Pancreas (tissue), 10 donors: Measurements from ENCODE around the gene ADCY2. TPM values are rescaled to one million over a fixed set of nuclear protein-coding genes. Genes with fewer than 3 reads are reported as not detected.

Source experiments
- ATAC-seq, 4 donors: fragments of 200-7000 bp; cut with Tn5 transposase; one replicate each; pipeline versions ENCODE4 v1.8.0 to v1.9.1; 2020; ENCODE audit warnings: mild to moderate bottlenecking in 4 of 4, moderate library complexity in 4 of 4
- DNase-seq, 6 donors: peaks; one replicate each; pipeline ENCODE4 v3.0.0-alpha.2; 2020
- FAIRE-seq: peaks from 2 replicates; lab custom pipeline; 2012; peaks lifted over from hg19 to GRCh38; lab: Jason Lieb, UNC
- H3K27ac ChIP-seq, 4 donors: fragments of 200-600 bp; sonication (generic); 1 replicate in 3 of 4; 2 replicates in 1 of 4; pipeline versions ENCODE4 v1.5.0 to v1.8.0; 2020
- H3K27me3 ChIP-seq, 4 donors: fragments of 200-600 bp; one replicate each; pipeline ENCODE4 v1.8.0; 2021
- H3K36me3 ChIP-seq, 3 donors: fragments of 200-600 bp; sonication (generic) in 1 of 3; one replicate each; pipeline versions ENCODE4 v1.5.0 to v1.8.0; 2020 to 2021
- H3K4me1 ChIP-seq, 3 donors: fragments of 200-600 bp; one replicate each; pipeline ENCODE4 v1.8.0; 2021
- H3K4me3 ChIP-seq, 4 donors: fragments of 200-600 bp; sonication (generic) in 2 of 4; one replicate each; pipeline versions ENCODE4 v1.5.0 to v1.8.0; 2020 to 2021
- H3K9me3 ChIP-seq, 4 donors: fragments of 200-600 bp; one replicate each; pipeline ENCODE4 v1.8.0; 2021
- WGBS, 2 donors: extraction: QIAGEN DNeasy Blood & Tissue Kit; methylation state at CpG; one replicate each; pipeline ENCODE4 v1.1.7; 2013; 5-methylcytosine and 5-hydroxymethylcytosine counted together
- intact Hi-C, 3 donors: fragments of 100-400 bp; cut with DNase I; formaldehyde crosslinking; loops; one replicate each; pipeline versions ENCODE4 v1.11.1 to v1.14.2; 2022
- polyA plus RNA-seq, 2 donors: library from polyadenylated mRNA; stranded (reverse); fragments of 200-250 nt; gene quantifications; one replicate each; pipeline ENCODE4 v1.2.3, GENCODE V29; 2013
- total RNA-seq, 6 donors: library from RNA; stranded (reverse); fragmentation: NEBNext Ultra II Directional in 4 of 6; extraction: Animal tissue kit (Norgen Biotek cat#: 25700) in 4 of 6; gene quantifications; one replicate each; pipeline versions ENCODE4 v1.2.1 to v1.2.4, GENCODE V29; 2021 to 2023
- TF ChIP-seq, protein P1 (sequence below), 4 donors: fragments of 200-600 bp; sonication (generic) in 3 of 4; IDR thresholded peaks; one replicate each; pipeline versions ENCODE4 v1.5.0 to v1.8.0; 2021; ENCODE audit warnings: antibody characterized with exemption in 4 of 4
- donor health status: healthy with polysubstance abuse.
- donor health status: DM: no; HTN: no; CAD: no; lungs with moderate emphysema.
- donor health status: DM: no; HTN: no; CAD: no.
- donor health status: control.
- donor health status: control.
- donor health status: Bipolar disorder and iron deficiency.
- donor health status: DM: yes; HTN: yes; CAD: no.
- donor health status: DM: no; HTN: no; CAD: no.
- donor health status: DM: no; HTN: no; CAD: no.
- donor health status: DM: yes; HTN: yes; CAD: no.

ADCY2 gene
- total and polyA plus RNA-seq, 8 donors = 0.19 to 2.2 (median 0.50) TPM

DNA sequence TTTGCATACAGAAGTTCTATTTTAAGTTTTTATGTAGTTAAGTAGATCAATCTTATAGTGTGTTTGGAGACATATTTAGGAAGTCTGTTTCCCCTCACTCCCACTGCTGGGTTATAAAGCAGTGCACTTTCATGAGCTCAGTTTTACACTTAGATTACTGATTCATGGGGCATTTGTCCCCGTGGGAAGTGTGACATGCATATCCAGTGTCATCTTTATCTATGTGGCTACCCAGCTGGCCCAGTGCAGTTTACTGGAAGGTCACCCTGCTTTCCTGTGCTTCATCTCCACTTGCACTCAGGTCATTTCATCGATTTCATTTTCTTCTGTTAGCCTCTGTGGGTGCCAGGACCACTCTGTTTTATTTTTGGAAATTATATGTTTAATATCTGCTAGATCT is 49.1 kb downstream of the ADCY2 start:
- FAIRE-seq (no peak), ATAC-seq (no peak), DNase-seq (no peak)
- intact Hi-C loops = no loop called here
- no peaks in the 10 kb centered on the region for H3K9me3 ChIP-seq
- TF ChIP-seq, protein P1, sequence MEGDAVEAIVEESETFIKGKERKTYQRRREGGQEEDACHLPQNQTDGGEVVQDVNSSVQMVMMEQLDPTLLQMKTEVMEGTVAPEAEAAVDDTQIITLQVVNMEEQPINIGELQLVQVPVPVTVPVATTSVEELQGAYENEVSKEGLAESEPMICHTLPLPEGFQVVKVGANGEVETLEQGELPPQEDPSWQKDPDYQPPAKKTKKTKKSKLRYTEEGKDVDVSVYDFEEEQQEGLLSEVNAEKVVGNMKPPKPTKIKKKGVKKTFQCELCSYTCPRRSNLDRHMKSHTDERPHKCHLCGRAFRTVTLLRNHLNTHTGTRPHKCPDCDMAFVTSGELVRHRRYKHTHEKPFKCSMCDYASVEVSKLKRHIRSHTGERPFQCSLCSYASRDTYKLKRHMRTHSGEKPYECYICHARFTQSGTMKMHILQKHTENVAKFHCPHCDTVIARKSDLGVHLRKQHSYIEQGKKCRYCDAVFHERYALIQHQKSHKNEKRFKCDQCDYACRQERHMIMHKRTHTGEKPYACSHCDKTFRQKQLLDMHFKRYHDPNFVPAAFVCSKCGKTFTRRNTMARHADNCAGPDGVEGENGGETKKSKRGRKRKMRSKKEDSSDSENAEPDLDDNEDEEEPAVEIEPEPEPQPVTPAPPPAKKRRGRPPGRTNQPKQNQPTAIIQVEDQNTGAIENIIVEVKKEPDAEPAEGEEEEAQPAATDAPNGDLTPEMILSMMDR (IDR thresholded peaks at IDR 0.05) = no peak
- H3K4me1 ChIP-seq = no peaks in the 10 kb centered on the region
- H3K27me3 ChIP-seq = no peaks in the 10 kb centered on the region
- no peak overlapping the region for H3K4me3 ChIP-seq
- WGBS, 2 donors = 29 to 32% methylated on average over 2 of the region's 2 CpGs
- no peaks in the 10 kb centered on the region for H3K36me3 ChIP-seq
- no peak overlapping the region for H3K27ac ChIP-seq

DNA sequence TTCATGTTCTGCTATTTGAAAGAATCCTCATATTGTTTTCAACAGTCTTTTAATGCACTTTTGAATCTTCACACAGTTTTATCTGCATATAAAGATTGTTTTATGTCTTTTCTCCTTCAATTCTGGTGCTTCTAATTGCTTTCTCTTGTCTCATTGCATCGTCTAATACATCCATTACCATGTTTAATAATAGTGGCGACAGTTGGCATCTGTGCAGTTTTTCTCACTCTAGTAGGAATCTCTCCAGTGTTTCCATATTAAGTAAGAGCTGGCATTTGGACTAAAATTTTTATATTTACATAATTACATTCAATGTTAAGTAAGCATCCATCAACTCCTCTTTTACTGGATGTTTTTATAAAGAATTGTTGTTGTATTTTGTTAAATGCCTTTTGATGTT is 49.9 kb downstream of the ADCY2 start:
- no peak for ATAC-seq

DNA sequence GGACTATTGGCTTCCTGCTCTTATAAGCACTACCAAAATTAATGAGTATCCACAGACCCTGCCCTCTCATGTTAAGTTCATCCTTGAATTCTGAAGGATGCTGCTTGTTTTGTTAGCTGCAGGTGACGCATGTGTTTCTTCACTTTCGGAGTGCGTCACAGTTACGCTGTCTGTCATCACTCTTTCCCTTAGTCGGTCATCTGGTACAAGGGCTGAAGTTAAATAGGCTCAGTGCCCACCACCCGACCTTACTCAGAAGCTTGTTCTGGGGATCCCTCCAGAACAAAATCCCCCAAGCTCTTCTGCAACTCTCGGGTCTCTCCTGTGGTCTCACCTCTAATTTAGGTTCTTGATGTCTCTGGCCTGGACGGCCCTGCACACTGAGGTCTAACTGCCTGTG is 51.0 kb downstream of the ADCY2 start:
- Histone ChIP-seq H3K4me1 (no peaks in the 10 kb centered on the region), H3K27ac (no peak overlapping the region), H3K27me3 (no peaks in the 10 kb centered on the region), H3K36me3 (no peaks in the 10 kb centered on the region), H3K4me3 (no peak overlapping the region), H3K9me3 (no peaks in the 10 kb centered on the region)
- intact Hi-C loops = no loop called here
- TF ChIP-seq, protein P1 (IDR thresholded peaks at IDR 0.05) = no peak
- no peak for DNase-seq
- WGBS, 2 donors = 80 to 89% methylated on average over 8 of the region's 8 CpGs
- ATAC-seq = no peak
- FAIRE-seq = no peak

More for the DNA sequence above, 49.9 kb downstream of the ADCY2 start:
- DNase-seq (no peak), FAIRE-seq (no peak)
- intact Hi-C loops = no loop called here
- WGBS, 2 donors = 57 to 68% methylated on average over 2 of the region's 2 CpGs
- Histone ChIP-seq H3K4me3 (no peak overlapping the region), H3K36me3 (no peaks in the 10 kb centered on the region), H3K4me1 (no peaks in the 10 kb centered on the region), H3K27ac (no peak overlapping the region), H3K27me3 (no peaks in the 10 kb centered on the region), H3K9me3 (no peaks in the 10 kb centered on the region)
- TF ChIP-seq, protein P1 (IDR thresholded peaks at IDR 0.05) = no peak

DNA sequence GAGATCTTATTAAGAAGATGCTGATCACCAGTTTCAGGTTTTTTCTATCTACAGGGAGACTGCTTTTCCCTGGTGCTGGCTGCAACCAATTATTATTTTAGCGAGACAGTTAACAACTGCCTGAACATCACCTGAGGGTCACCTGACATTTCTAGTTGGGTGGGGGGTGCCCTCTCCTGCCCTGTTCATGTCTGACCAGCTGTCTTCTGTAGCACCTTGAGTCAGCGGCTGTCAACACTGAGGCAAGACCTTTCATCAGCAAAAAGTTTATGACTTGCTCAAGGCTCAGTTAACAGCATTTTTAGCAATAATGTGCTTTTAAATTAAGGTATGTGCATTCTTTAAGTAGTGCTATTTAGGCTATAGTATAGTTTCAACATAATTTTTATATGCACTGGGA is 58.0 kb downstream of the ADCY2 start:
- intact Hi-C loops = no loop called here
- Histone ChIP-seq H3K27me3 (peaks cover 0 to 5% (median 0%) of the 10 kb centered on the region in 4 donors), H3K9me3 (no peaks in the 10 kb centered on the region), H3K4me1 (no peaks in the 10 kb centered on the region), H3K27ac (no peak overlapping the region), H3K36me3 (no peaks in the 10 kb centered on the region), H3K4me3 (no peak overlapping the region)
- ATAC-seq = no peak
- FAIRE-seq = no peak
- TF ChIP-seq, protein P1 (IDR thresholded peaks at IDR 0.05) = no peak
- DNase-seq = no peak
- WGBS, 2 donors = 86 to 89% methylated on average over 2 of the region's 2 CpGs

DNA sequence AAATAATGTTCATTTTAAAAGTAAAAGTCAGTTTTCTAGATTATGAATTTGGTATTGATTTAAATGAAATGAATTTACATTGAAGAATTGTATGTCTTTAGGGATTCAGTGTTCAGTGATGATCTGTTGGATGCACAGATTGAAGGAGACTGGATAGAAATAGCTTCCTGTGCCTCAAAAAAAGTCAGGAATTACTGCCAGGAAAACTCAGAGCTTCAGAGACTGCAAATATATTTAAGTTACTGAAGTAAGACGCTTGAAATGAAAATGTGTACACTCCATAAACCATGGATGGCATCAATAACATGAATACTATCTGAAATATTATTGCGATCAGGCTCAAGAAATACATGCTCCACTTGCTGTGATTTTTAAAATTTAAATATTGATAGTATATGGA is 60.3 kb downstream of the ADCY2 start:
- Histone ChIP-seq H3K4me1 (no peaks in the 10 kb centered on the region), H3K27ac (no peak overlapping the region), H3K36me3 (no peaks in the 10 kb centered on the region), H3K9me3 (no peaks in the 10 kb centered on the region), H3K4me3 (no peak overlapping the region), H3K27me3 (peaks cover 0 to 5% (median 0%) of the 10 kb centered on the region in 4 donors)
- 89 to 93% methylated on average over 2 of the region's 2 CpGs for WGBS, 2 donors
- TF ChIP-seq, protein P1 (IDR thresholded peaks at IDR 0.05) = no peak
- FAIRE-seq (no peak), ATAC-seq (no peak), DNase-seq (no peak)
- intact Hi-C loops = no loop called here
